Measurements from ENCODE around the gene HTRA2. TPM values are rescaled to one million over a fixed set of nuclear protein-coding genes. Genes with fewer than 3 reads are reported as not detected.

HTRA2 gene
- total RNA-seq, 4 donors from 2014 or later, result 27.3 to 45.9 (median 37.5) TPM

- TF ChIP-seq CTCF (IDR thresholded peaks at IDR 0.05) (no peak), POLR2A (IDR thresholded peaks at IDR 0.05) (no peak)
- Histone ChIP-seq H3K27ac (peak overlapping the region in 2 of 3 donors; percentile 11 to 57), H3K27me3 (no peaks in the 10 kb centered on the region), H3K36me3 (no peaks in the 10 kb centered on the region), H3K4me1 (peaks cover 7 to 8% of the 10 kb centered on the region in 2 donors), H3K4me3 (replicated peaks in 1 of 3) (peak overlapping the region in 2 of 3 donors; percentile 30 to 49), H3K9me3 (no peaks in the 10 kb centered on the region)
- intact Hi-C loops (cut with DNase I), result no loop called here
- 25% methylated on average over 15 to 16 of the region's 26 CpGs for WGBS, 2 donors
- DNase-seq, result no peak
Observed at GRCh38 chr2:74548285-74548899, 18.7 kb downstream of the HTRA2 start.

GRCh38 chr2:74548900-74549826, 19.4 kb downstream of the HTRA2 start:
- intact Hi-C loops (cut with DNase I), result no loop called here
- Histone ChIP-seq H3K9me3 (no peaks in the 10 kb centered on the region), H3K36me3 (no peaks in the 10 kb centered on the region), H3K27me3 (no peaks in the 10 kb centered on the region), H3K4me3 (replicated peaks in 1 of 3) (peak overlapping the region in 2 of 3 donors; percentile 30 to 49), H3K4me1 (peaks cover 7 to 8% of the 10 kb centered on the region in 2 donors), H3K27ac (peak overlapping the region in 2 of 3 donors; percentile 11 to 57)
- peak; percentile 63 to 64 for DNase-seq
- peak in 1 of 2 donors; percentile 33 for TF ChIP-seq POLR2A (IDR thresholded peaks at IDR 0.05)
- TF ChIP-seq CTCF (IDR thresholded peaks at IDR 0.05), result no peak
- 8 to 26% methylated on average over 13 to 52 of the region's 85 CpGs for WGBS, 2 donors

- peaks cover 8% of the 10 kb centered on the region in 2 donors for H3K4me1 ChIP-seq
- intact Hi-C loops (cut with DNase I), result no loop called here
- H3K27ac ChIP-seq, result no peak overlapping the region
- no peaks in the 10 kb centered on the region for H3K36me3 ChIP-seq
- whole genome bisulfite sequencing, 2 donors, result 86 to 90% methylated on average over 7 of the region's 7 CpGs
- no peak for TF ChIP-seq POLR2A (IDR thresholded peaks at IDR 0.05)
- no peak for TF ChIP-seq CTCF (IDR thresholded peaks at IDR 0.05)
- H3K9me3 ChIP-seq, result no peaks in the 10 kb centered on the region
- DNase-seq, result no peak
- no peak overlapping the region for H3K4me3 ChIP-seq (replicated peaks in 1 of 3)
- no peaks in the 10 kb centered on the region for H3K27me3 ChIP-seq
Observed at GRCh38 chr2:74550231-74550630, 20.5 kb downstream of the HTRA2 start.

GRCh38 chr2:74551530-74551929, 21.8 kb downstream of the HTRA2 start:
- intact Hi-C loops (cut with DNase I), result no loop called here
- Histone ChIP-seq H3K27ac (no peak overlapping the region), H3K9me3 (no peaks in the 10 kb centered on the region), H3K36me3 (peaks cover 0 to 2% of the 10 kb centered on the region in 2 donors), H3K4me1 (peaks cover 8 to 15% of the 10 kb centered on the region in 2 donors), H3K27me3 (no peaks in the 10 kb centered on the region), H3K4me3 (replicated peaks in 1 of 3) (no peak overlapping the region)
- no peak for TF ChIP-seq CTCF (IDR thresholded peaks at IDR 0.05)
- TF ChIP-seq POLR2A (IDR thresholded peaks at IDR 0.05), result no peak
- DNase-seq, result no peak
